SKM-1 (cell line): Measurements from ENCODE around the gene CREG2.
A peak's percentile ranks its signal among the peaks of the same experiment; 100 is the strongest.

Experiments
- DNase-seq: peaks from one replicate; lab custom pipeline; 2025; ENCODE audit not compliant: unreplicated experiment; lab: John Stamatoyannopoulos, UW

The CREG2 gene

DNA sequence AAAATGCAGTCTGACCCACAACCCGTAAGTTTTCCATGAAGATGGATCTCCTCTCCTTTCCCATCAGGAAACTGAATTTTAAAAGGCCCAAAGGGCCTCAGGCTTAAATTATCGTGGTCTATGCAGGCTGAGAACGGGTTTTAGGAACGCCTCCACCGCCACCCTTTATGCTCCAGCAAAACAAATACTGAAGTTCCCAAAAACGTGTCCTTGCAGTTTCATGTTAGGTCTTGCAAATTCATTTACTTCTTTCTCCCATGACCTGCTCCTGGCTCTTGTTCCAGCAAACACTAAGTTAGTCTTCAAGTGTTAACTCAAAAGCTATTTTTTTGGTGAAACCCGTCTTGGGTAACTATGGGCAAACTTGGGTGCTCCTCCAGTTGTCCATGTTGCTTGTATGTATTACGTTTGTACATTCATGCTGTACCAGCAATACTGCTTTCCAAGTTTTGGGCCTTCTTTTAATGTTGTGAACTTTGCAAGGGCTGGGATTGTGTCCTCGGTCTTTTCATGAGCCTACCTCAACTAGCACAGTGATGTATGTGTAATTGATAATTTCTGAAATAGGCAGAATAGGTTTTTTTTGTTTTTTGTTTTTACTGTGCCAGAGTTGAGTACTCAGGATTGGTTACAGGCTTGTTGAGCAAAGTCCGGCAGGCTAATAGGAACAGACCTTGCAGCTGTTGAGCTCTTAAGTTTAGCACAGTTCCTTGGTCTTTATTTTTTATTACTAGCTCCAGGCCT, 77.0 kb downstream of the CREG2 start:
- no peak for DNase-seq

DNA sequence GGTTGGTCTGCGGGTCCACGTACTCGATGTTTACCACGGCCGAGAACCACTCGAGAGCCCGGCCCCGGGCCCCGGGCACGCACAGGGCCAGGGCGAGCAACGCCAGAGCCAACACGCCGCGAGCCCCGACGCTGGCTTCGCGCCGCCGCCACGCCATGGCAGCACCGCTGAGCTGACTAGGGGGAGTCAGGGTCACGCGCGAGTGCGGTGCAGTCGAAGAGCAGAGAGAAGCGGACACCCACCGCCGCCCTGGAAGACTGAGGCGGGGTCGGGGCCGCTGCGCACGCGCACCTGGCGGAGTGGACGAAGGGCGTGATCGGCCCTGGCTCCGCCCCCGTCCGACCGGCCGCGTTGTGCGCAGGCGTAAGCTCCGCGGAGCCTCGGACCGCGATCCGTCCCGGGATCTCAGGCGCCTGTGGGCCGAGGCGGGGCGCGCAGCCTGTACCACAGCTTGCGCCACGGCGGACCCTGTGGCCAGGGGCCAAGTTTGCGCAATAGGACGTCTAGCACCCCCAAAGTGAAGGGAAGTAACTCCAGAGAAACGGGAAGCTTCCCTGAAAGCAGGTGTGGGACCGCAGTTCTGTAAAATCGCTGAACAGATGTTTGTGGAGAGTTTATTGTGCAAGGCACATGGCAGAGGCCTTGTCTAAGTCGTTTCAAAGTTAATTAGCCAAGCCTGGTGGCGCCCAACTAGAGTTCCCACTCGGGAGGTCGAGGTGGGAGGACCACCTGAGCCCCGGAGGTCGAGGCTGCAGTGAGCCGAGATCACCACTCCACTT, 78.7 kb downstream of the CREG2 start, which contains the start of gene RNF149:
TSS of gene RNF149 (minus strand) at position 270 of the 779 bp plus-strand sequence. CDS start at position 157, 113 bp downstream.
- peak; percentile 99 for DNase-seq

DNA sequence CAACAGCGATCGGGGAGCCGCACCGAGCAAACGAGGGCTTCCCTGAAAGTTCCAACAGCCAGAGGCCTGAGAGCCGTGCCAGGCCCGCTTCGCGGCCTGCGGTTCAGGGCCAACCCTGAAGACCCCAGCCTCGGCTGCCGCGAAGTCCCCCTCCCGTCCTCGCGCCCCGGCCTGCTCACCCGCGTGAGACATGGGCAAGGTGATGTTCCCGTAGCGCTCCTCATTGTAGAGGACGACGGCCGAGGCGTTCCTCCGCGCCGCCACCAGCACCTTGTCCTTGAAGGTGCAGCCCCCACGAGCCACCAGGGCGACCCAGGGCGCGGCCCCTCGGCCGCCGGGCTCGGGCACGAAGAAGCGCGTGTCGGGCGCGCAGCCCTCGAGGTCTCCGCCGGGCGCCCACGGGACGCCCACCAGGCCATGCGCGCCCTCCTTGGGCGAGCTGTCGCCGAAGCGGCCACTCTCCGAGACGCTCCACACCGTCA, 79.3 kb downstream of the CREG2 start:
- DNase-seq, result no peak

- DNase-seq, result no peak
Observed at GRCh38 chr2:101307503-101307902, 79.8 kb downstream of the CREG2 start.

DNA sequence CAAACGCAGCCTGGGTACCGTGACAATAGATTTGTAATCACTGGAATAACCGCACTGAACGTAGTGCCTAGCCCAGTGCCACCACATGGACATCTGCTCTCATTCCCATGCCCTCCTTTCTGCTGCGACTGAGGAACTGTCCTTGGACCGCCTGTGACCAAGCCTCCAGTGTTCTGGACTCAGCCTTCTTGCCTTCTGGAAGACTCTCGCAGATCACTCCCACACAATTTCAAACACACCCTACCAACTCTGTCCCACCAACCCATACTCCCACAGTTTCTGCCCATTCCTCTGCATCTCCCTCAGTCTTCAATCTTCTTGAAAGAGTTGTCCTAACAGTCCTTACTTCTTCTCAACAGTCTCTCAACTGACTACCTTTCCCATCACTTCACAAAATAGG, 80.9 kb downstream of the CREG2 start:
- DNase-seq, result no peak

GRCh38 chr2:101305492-101306078, 81.7 kb downstream of the CREG2 start:
- DNase-seq, result no peak

DNA sequence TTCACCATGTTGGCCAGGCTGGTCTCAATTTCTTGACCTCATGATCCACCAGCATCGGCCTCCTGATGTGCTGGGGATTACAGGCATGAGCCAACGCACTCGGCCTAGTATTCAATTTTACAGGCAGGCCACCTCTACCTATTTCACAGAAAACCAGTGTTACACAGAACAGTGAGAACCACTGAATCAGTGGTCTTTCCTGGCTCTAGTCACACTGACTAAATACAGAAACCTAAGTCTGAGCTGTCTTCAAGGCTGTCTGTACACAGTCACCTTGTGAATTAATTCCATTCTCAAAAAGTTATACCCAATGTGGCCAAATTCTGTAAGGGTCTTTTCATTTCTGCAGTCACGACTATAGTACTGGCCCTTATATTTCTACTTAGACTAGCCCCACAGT, 82.3 kb downstream of the CREG2 start:
- no peak for DNase-seq

DNA sequence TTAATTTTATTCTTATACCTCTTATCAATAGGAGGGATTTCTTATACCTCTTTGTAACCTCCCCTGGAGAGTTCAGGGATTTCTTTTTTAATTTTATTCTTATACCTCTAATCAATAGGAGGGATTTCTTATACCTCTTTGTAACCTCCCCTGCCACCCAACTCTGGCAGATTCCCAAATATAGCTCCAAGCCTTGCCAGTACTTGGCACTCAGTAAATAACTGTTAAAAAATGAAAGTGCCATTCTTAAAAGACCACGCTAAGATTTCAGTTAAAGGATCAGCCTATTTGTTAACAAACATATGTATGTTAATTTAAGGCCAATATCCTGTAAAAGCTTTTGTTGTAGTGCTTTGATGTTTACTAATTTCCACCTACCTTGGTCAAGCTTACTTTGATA, 83.6 kb downstream of the CREG2 start:
- DNase-seq, result no peak

- no peak for DNase-seq
Observed at GRCh38 chr2:101302016-101302415, 85.3 kb downstream of the CREG2 start.

DNA sequence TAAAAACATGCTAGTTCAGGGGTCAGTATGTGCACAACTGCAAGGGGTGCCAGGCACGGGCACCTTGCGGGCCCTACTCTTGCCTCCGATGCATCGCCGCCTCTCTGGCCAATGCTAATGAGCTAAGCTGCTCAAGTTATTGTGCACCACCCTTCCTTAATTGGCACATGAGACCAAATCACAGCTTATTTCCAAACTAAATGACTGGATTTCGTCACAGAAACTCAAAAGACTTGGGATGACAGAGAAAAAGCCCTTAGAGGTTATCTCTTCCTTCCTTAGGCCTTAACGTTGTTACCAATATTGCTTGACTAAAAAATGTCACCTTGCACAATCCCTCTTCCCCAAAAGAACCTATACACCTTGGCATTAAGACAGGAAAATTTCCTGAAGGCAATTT, 86.5 kb downstream of the CREG2 start:
- DNase-seq, result no peak

DNA sequence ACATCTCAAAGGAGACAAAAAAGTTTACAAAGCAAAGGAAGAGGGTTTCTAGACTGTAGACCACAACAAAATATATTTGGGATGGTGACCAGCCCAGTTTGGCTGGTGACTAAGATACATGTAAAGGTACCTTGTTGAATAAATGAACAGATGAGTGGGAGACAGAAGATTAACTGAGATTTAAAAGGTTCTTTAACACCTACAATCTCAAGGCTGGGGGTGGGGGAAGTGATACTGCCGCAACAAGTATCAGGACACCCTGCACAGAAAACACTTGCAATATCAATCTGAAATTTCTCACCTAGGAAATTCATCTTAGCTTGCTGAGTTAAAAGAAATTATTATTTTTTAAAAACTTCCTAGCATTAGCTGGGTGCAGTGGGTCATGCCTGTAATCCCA, 87.1 kb downstream of the CREG2 start:
- DNase-seq, result no peak

DNA sequence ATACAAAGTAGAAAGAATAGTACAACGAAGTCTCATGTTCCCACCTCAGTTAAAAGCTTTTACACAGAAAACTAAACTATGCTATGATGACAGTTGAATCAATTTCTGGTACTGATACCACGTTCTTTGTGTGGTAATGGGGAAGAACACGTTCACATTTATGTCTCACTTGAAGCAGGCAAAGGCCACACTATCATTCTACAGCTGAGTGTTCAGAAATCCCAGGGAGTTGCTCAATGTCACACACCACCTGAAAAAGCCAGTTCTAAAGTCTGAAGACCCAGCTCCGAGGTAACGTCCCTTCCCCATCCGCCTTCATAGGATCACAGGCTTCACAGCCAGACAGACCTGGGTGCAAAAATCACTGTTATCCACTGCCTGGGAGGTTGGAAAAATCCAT, 87.7 kb downstream of the CREG2 start:
- no peak for DNase-seq

- no peak for DNase-seq
Observed at GRCh38 chr2:101297383-101297782, 89.9 kb downstream of the CREG2 start.

DNA sequence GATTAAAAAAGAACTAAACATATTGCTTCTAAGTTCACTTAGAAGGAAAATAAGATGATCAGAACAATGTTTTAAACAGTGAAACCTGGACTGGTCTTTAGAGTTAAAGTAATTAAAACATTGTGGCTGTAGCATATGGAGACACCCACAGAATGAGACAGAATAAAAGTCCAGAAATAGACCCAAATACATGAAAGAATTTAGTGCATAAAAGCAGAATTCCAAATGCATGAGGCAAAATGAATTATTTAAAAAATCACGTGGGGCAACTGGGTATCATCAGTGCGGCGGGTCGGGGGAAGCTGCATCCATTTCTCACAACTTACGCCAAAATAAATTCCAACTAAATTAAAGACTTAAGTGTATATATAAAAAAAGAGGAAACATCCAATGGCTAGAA, 90.9 kb downstream of the CREG2 start:
- no peak for DNase-seq

- DNase-seq, result no peak
Observed at GRCh38 chr2:101295895-101296294, 91.4 kb downstream of the CREG2 start.
